K562 (cell line): ENCODE data around the gene DXO. TPM values are rescaled to one million over a fixed set of nuclear protein-coding genes. Genes with fewer than 3 reads are reported as not detected.
A peak's percentile ranks its signal among the peaks of the same experiment; 100 is the strongest.

Experiments used
- BRD4 ChIP-seq: fragments of 200-600 bp; sonication (generic); IDR thresholded peaks from 2 replicates; pipeline ENCODE4 v1.6.1; 2017; ENCODE audit warnings: inconsistent platforms
- CBX2 ChIP-seq: fragments of 200-600 bp; sonication (generic); IDR thresholded peaks from one replicate; pipeline ENCODE4 v1.6.1; 2012; ENCODE audit warnings: mild to moderate bottlenecking, low read length, inconsistent platforms; ENCODE audit not compliant: insufficient read depth, poor library complexity, severe bottlenecking
- DIDO1 ChIP-seq: fragments of 450-650 bp; IDR thresholded peaks from 2 replicates; pipeline ENCODE4 v1.6.1; 2016; ENCODE audit warnings: low read depth, missing biosample characterization, missing genetic modification characterization
- LEF1 ChIP-seq: fragments of 450-650 bp; IDR thresholded peaks from 2 replicates; pipeline ENCODE4 v1.6.1; 2016; ENCODE audit warnings: mild to moderate bottlenecking
- POLR2G ChIP-seq: fragments of 200-400 bp; formaldehyde crosslinking; IDR thresholded peaks from 2 replicates; pipeline ENCODE4 v1.6.1; 2017; ENCODE audit warnings: low read depth, mild to moderate bottlenecking, antibody characterized with exemption, low read length, moderate library complexity
- POLR3A ChIP-seq: IDR thresholded peaks from 2 replicates; pipeline ENCODE4 v1.6.1; 2011; ENCODE audit warnings: borderline replicate concordance, mild to moderate bottlenecking, moderate library complexity; ENCODE audit not compliant: insufficient read length, insufficient read depth; ENCODE audit errors: extremely low read depth
- PPARD ChIP-seq: fragments of 250-450 bp; sonication (Bioruptor Pico); IDR thresholded peaks from 2 replicates; pipeline ENCODE4 v1.8.0; 2022; ENCODE audit warnings: inconsistent platforms, mild to moderate bottlenecking, moderate library complexity
- PRMT5 ChIP-seq: sonication (generic); formaldehyde crosslinking; IDR thresholded peaks from 2 replicates; pipeline ENCODE4 v1.5.0; 2020; ENCODE audit warnings: missing genetic modification reagents
- PTTG1 ChIP-seq: fragments of 450-650 bp; IDR thresholded peaks from 2 replicates; pipeline ENCODE4 v1.6.1; 2016; ENCODE audit warnings: low read depth, mild to moderate bottlenecking, missing genetic modification characterization, missing compliant biosample characterization
- TAF1 ChIP-seq: IDR thresholded peaks from 2 replicates; pipeline ENCODE4 v1.6.1; 2011; ENCODE audit warnings: mild to moderate bottlenecking, low read length, moderate library complexity; ENCODE audit not compliant: insufficient read depth, control insufficient read depth, severe bottlenecking; ENCODE audit errors: extremely low read depth
- ZNF253 ChIP-seq: fragments of 250-450 bp; sonication (Bioruptor Pico); conservative IDR thresholded peaks from 2 replicates; pipeline ENCODE4 v1.6.1; 2021; ENCODE audit warnings: mild to moderate bottlenecking
- ZNF347 ChIP-seq: fragments of 450-650 bp; formaldehyde crosslinking; IDR thresholded peaks from 2 replicates; pipeline ENCODE4 v1.4.0; 2020; ENCODE audit warnings: low read depth, mild to moderate bottlenecking, moderate library complexity
- ZNF561 ChIP-seq: fragments of 450-650 bp; formaldehyde crosslinking; conservative IDR thresholded peaks from 2 replicates; pipeline ENCODE4 v1.4.0; 2020; ENCODE audit warnings: mild to moderate bottlenecking, moderate library complexity
- ZNF717 ChIP-seq: fragments of 250-450 bp; sonication (Bioruptor Pico); IDR thresholded peaks from 2 replicates; pipeline ENCODE4 v1.5.0; 2021
- ZNF77 ChIP-seq: fragments of 250-450 bp; sonication (Bioruptor Pico); IDR thresholded peaks from 2 replicates; pipeline ENCODE4 v1.5.0; 2020
- polyA plus RNA-seq, 8 experiments: library from polyadenylated mRNA; depleted of rRNA in 4 of 8; stranded (reverse) in 5 of 8; unstranded in 3 of 8; fragments of >200 nt; fragmentation: Nextera tagmentation in 2 of 8; fragmentation: Illumina TruSeq in 1 of 8; extraction: Ambion mirVana in 2 of 8; extraction: Trizol in 1 of 8; gene quantifications; 2 replicates each; pipeline versions ENCODE4 v1.2.1 to v1.2.3, GENCODE V29; 2011 to 2014; ENCODE audit warnings: inconsistent platforms in 1 of 8, missing spikeins in 1 of 8
- total RNA-seq, 7 experiments: library from RNA; depleted of rRNA in 6 of 7; stranded (reverse); fragments of >200 nt in 6 of 7; fragmentation: Illumina TruSeq in 2 of 7; extraction: Trizol in 2 of 7; gene quantifications; 2 replicates each; pipeline versions ENCODE4 v1.2.1 to v1.2.3, GENCODE V29; 2011 to 2021; ENCODE audit warnings: low replicate concordance in 1 of 7
- TF ChIP-seq, protein P1 (sequence below): fragments of 450-650 bp; IDR thresholded peaks from 2 replicates; pipeline ENCODE4 v1.6.1; 2017; ENCODE audit warnings: mild to moderate bottlenecking, moderate library complexity
- TF ChIP-seq, protein P2 (sequence below): fragments of 450-650 bp; IDR thresholded peaks from 2 replicates; pipeline ENCODE4 v1.7.1; 2018; ENCODE audit warnings: mild to moderate bottlenecking, low read depth; ENCODE audit not compliant: partially characterized antibody
- TF ChIP-seq, protein P3 (sequence below): fragments of 450-650 bp; IDR thresholded peaks from 2 replicates; pipeline ENCODE4 v1.6.1; 2017; ENCODE audit warnings: antibody characterized with exemption
- TF ChIP-seq, protein P4 (sequence below), 2 experiments: IDR thresholded peaks; 2 replicates each; pipeline ENCODE4 v1.6.1; 2011; ENCODE audit warnings: borderline replicate concordance in 1 of 2, control low read depth in 1 of 2, low read depth in 1 of 2, low read length in 1 of 2, mild to moderate bottlenecking in 1 of 2, mixed read lengths in 1 of 2, moderate library complexity in 1 of 2; ENCODE audit not compliant: insufficient read depth in 1 of 2, insufficient read length in 1 of 2, poor library complexity in 1 of 2, severe bottlenecking in 1 of 2; ENCODE audit errors: extremely low read depth in 1 of 2

DXO gene
- total and polyA plus RNA-seq, 9 of the 15 experiments (the other 6 are each of a cell fraction or from before 2014, with no cell fraction given): 6.4 to 35.1 (median 19.4) TPM

DNA sequence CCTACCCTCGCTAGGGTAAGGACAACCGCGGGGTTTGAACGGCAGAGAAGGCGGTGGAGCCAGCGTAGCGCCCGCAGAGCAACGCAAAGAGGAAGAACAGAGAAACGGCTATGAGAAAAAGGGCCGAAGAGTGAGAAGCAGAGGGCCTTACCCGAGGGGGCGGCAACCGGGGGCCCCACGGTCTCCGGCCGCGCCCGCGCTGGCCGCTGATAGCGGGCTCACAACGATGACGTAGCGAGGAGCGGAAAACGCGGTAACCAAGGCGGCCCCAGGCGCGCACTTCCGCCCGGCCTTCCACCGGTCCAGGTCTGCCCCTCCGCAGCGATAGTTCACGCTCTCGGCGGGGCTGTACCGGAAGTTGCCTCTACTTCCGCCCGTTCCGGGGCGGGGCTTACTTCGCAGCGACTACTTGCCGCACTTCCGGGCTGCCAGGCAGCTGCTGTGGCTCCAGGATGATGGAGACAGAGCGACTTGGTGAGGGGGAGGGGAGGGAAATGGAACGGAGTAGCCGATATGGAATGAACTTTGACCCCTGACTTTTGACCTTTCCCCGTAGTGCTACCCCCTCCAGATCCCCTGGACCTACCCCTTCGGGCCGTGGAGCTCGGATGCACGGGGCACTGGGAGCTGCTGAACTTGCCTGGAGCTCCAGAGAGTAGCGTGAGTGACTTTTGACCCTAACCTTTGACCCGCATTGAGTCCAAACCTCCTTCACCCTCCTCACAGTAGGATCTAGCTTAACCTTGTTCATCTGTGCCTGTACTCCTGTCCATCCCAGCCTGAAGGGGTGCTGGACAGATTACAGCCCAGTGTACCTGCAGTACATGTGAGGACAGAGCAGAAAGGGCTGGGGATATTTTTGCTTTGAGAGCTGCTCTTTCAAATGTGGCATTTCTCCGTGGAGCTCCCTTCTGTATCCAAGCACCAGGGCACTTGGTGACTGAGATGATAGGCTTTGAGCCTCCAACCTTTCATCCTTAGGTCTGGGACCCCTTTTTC, 12.9 kb downstream of the DXO start, which contains the start of the genes NELFE and SKIC2 (continued):
- TF ChIP-seq, protein P1, sequence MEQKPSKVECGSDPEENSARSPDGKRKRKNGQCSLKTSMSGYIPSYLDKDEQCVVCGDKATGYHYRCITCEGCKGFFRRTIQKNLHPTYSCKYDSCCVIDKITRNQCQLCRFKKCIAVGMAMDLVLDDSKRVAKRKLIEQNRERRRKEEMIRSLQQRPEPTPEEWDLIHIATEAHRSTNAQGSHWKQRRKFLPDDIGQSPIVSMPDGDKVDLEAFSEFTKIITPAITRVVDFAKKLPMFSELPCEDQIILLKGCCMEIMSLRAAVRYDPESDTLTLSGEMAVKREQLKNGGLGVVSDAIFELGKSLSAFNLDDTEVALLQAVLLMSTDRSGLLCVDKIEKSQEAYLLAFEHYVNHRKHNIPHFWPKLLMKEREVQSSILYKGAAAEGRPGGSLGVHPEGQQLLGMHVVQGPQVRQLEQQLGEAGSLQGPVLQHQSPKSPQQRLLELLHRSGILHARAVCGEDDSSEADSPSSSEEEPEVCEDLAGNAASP: no peak
- TF ChIP-seq ZNF77 (CRISPR knock-in tag) (no peak), POLR3A (no peak), ZNF561 (peak; percentile 31; the same call in 1 of the 2 replicates), ZNF717 (CRISPR knock-in tag) (no peak), PTTG1 (peak; percentile 84), ZNF253 (0 out of 2 replicates have a peak, but pooled peaks have one; percentile 42), DIDO1 (tag) (peak; percentile 78), BRD4 (peak; percentile 84), CBX2 (no peak), PRMT5 (CRISPR knock-in tag) (no peak), POLR2G (peak; percentile 83), TAF1 (peak; percentile 76), LEF1 (peak; percentile 69), ZNF347 (CRISPR knock-in tag) (0 out of 2 replicates have a peak, but pooled peaks have one; percentile 58), PPARD (peak; percentile 22; the same call in 1 of the 2 replicates)
- TF ChIP-seq, protein P2, sequence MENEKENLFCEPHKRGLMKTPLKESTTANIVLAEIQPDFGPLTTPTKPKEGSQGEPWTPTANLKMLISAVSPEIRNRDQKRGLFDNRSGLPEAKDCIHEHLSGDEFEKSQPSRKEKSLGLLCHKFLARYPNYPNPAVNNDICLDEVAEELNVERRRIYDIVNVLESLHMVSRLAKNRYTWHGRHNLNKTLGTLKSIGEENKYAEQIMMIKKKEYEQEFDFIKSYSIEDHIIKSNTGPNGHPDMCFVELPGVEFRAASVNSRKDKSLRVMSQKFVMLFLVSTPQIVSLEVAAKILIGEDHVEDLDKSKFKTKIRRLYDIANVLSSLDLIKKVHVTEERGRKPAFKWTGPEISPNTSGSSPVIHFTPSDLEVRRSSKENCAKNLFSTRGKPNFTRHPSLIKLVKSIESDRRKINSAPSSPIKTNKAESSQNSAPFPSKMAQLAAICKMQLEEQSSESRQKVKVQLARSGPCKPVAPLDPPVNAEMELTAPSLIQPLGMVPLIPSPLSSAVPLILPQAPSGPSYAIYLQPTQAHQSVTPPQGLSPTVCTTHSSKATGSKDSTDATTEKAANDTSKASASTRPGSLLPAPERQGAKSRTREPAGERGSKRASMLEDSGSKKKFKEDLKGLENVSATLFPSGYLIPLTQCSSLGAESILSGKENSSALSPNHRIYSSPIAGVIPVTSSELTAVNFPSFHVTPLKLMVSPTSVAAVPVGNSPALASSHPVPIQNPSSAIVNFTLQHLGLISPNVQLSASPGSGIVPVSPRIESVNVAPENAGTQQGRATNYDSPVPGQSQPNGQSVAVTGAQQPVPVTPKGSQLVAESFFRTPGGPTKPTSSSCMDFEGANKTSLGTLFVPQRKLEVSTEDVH: peak; percentile 100
- TF ChIP-seq, protein P3, sequence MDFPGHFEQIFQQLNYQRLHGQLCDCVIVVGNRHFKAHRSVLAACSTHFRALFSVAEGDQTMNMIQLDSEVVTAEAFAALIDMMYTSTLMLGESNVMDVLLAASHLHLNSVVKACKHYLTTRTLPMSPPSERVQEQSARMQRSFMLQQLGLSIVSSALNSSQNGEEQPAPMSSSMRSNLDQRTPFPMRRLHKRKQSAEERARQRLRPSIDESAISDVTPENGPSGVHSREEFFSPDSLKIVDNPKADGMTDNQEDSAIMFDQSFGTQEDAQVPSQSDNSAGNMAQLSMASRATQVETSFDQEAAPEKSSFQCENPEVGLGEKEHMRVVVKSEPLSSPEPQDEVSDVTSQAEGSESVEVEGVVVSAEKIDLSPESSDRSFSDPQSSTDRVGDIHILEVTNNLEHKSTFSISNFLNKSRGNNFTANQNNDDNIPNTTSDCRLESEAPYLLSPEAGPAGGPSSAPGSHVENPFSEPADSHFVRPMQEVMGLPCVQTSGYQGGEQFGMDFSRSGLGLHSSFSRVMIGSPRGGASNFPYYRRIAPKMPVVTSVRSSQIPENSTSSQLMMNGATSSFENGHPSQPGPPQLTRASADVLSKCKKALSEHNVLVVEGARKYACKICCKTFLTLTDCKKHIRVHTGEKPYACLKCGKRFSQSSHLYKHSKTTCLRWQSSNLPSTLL: no peak
- TF ChIP-seq, protein P4, sequence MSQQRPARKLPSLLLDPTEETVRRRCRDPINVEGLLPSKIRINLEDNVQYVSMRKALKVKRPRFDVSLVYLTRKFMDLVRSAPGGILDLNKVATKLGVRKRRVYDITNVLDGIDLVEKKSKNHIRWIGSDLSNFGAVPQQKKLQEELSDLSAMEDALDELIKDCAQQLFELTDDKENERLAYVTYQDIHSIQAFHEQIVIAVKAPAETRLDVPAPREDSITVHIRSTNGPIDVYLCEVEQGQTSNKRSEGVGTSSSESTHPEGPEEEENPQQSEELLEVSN (IDR thresholded peaks at IDR 0.05; ENCODE audit: borderline replicate concordance in 1 of 2, extremely low read depth in 1 of 2, insufficient read depth in 1 of 2, insufficient read length in 1 of 2, low read depth in 1 of 2, low read length in 1 of 2, poor library complexity in 1 of 2, severe bottlenecking in 1 of 2): peak; percentile 48 to 52
